Prostate gland (tissue), 2 donors: ENCODE data around the gene MAML3.

ENCODE experiments used
- CTCF ChIP-seq, 4 experiments: fragments of 200-600 bp in 2 of 4; fragments of 450-650 bp in 2 of 4; sonication (generic) in 2 of 4; IDR thresholded peaks; 1 replicate in 3 of 4; 2 replicates in 1 of 4; pipeline ENCODE4 v1.5.1; 2016 to 2019; ENCODE audit warnings: antibody characterized with exemption in 4 of 4, mild to moderate bottlenecking in 2 of 4, moderate library complexity in 2 of 4
- POLR2A ChIP-seq: fragments of 450-650 bp; IDR thresholded peaks from one replicate; pipeline ENCODE4 v1.6.1; 2016; ENCODE audit warnings: antibody characterized with exemption, mild to moderate bottlenecking
- POLR2AphosphoS5 ChIP-seq: sonication (generic); formaldehyde crosslinking; IDR thresholded peaks from one replicate; pipeline ENCODE4 v1.6.1; 2017; ENCODE audit warnings: antibody characterized with exemption

DNA sequence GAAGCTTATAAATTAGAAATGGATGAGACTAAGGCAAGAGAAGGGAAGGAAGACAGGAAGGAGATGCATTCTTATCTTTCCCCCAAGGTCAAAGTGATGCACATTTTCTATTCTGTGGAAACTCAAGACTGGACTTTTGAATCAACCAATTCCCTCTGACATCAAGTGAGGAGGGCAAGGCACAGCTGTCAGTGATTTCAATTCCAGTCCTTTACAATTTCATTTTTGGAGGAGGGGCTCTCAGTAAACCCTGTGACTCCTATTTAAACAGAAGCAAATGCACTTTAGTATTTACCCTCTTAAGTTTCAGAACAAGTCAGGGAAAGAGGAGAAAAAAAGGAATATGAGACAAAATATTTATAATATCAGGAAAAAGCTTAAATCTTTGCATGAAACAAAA is 354.4 kb downstream of the MAML3 start:
- TF ChIP-seq POLR2A: no peak
- no peak for TF ChIP-seq CTCF (IDR thresholded peaks at IDR 0.05)
- TF ChIP-seq POLR2AphosphoS5: no peak
